K562 (cell line): ENCODE data around the gene JDP2. TPM values are rescaled to one million over a fixed set of nuclear protein-coding genes. Genes with fewer than 3 reads are reported as not detected.

Experiments used
- ATAC-seq: fragments of 200-7000 bp; cut with Tn5 transposase; 3 replicates; pipeline ENCODE4 v1.9.1; 2020; ENCODE audit warnings: moderate library complexity
- BruUV-seq: library from RNA; stranded (reverse); fragments of 400-500 nt; replicated peaks from 2 replicates; lab custom pipeline; 2021; lab: Mats Ljungman, UMichigan
- CTCF ChIA-PET: fragments of 300-600 bp; formaldehyde crosslinking; extraction: SDS; loops from one replicate; lab custom pipeline; 2021; ENCODE audit warnings: low intra/inter-chr PET ratio; lab: Yijun Ruan, JAX
- POLR2A ChIA-PET: fragments of 300-600, 350-650 bp; sonication (Branson Sonifier 250); formaldehyde crosslinking; extraction: SDS; loops from one replicate; lab custom pipeline; 2021; ENCODE audit warnings: antibody characterized with exemption, inconsistent platforms; lab: Yijun Ruan, JAX
- DNase-seq, 4 experiments: peaks; one replicate each; pipeline versions ENCODE4 v3.0.0 to v3.0.0-alpha.2; 2011 to 2018; ENCODE audit warnings: low spot score in 3 of 4, mixed read lengths in 3 of 4; ENCODE audit errors: extremely low read depth in 1 of 4
- FAIRE-seq: peaks from 2 replicates; lab custom pipeline; 2011; peaks lifted over from hg19 to GRCh38; lab: Jason Lieb, UNC
- H2AFZ ChIP-seq: 2 replicates; pipeline ENCODE4 v1.6.0; 2011; ENCODE audit warnings: low read depth, low read length, control low read depth, inconsistent platforms
- H3K27ac ChIP-seq: fragments of 200-600 bp; 3 replicates; pipeline ENCODE4 v1.8.0; 2011; ENCODE audit warnings: low read depth, mild to moderate bottlenecking, control low read depth, inconsistent platforms, low read length, moderate library complexity, mixed read lengths; ENCODE audit errors: extremely low read depth
- H3K27me3 ChIP-seq, 2 experiments: fragments of 300-600 bp in 1 of 2; 2 replicates in 1 of 2; 3 replicates in 1 of 2; pipeline versions ENCODE4 v1.6.0 to v1.8.0; 2011; ENCODE audit warnings: inconsistent platforms in 2 of 2, low read length in 2 of 2, mild to moderate bottlenecking in 1 of 2, mixed read lengths in 1 of 2, moderate library complexity in 1 of 2; ENCODE audit not compliant: control insufficient read depth in 2 of 2, insufficient read depth in 2 of 2
- H3K36me3 ChIP-seq: fragments of 300-600 bp; 3 replicates; pipeline ENCODE4 v1.8.0; 2011; ENCODE audit warnings: mild to moderate bottlenecking, low read length, inconsistent platforms; ENCODE audit not compliant: control insufficient read depth, insufficient read depth
- H3K4me1 ChIP-seq, 2 experiments: fragments of 200-600 bp in 1 of 2; replicated peaks in 1 of 2; 2 replicates in 1 of 2; 3 replicates in 1 of 2; pipeline versions ENCODE4 v1.5.1 to v1.8.0; 2011; ENCODE audit warnings: inconsistent platforms in 2 of 2, low read length in 2 of 2, mild to moderate bottlenecking in 1 of 2, mixed read lengths in 1 of 2, moderate library complexity in 1 of 2; ENCODE audit not compliant: control insufficient read depth in 2 of 2, insufficient read depth in 2 of 2
- H3K4me2 ChIP-seq: 2 replicates; pipeline ENCODE4 v1.6.1; 2011; ENCODE audit warnings: low read length, control low read depth, inconsistent platforms, mixed read lengths; ENCODE audit not compliant: insufficient read depth
- H3K4me3 ChIP-seq: fragments of 200-600 bp; sonication (generic), shearing (Covaris generic); 2 replicates; pipeline ENCODE4 v1.5.1; 2016; ENCODE audit warnings: control low read depth, inconsistent platforms
- H3K79me2 ChIP-seq: fragments of 200-600 bp; 3 replicates; pipeline ENCODE4 v1.8.0; 2011; ENCODE audit warnings: low read length, inconsistent platforms; ENCODE audit not compliant: control insufficient read depth, insufficient read depth
- H3K9ac ChIP-seq, 2 experiments: 2 replicates each; pipeline versions ENCODE4 v1.6.0 to v1.6.1; 2011; ENCODE audit warnings: low read depth in 2 of 2, low read length in 2 of 2, control low read depth in 1 of 2, inconsistent platforms in 1 of 2, mild to moderate bottlenecking in 1 of 2, mixed read lengths in 1 of 2; ENCODE audit not compliant: insufficient read depth in 1 of 2
- H3K9me1 ChIP-seq: one replicate; pipeline ENCODE4 v1.6.0; 2011; ENCODE audit warnings: inconsistent platforms, mild to moderate bottlenecking, low read length, moderate library complexity; ENCODE audit not compliant: control insufficient read depth, insufficient read depth
- H3K9me3 ChIP-seq: replicated peaks from 2 replicates; pipeline ENCODE4 v1.5.1; 2011; ENCODE audit warnings: low read depth, low read length, inconsistent platforms; ENCODE audit not compliant: control insufficient read depth, insufficient read depth
- H4K20me1 ChIP-seq: replicated peaks from 2 replicates; pipeline ENCODE4 v1.6.1; 2011; ENCODE audit warnings: low read length, inconsistent platforms, mixed read lengths; ENCODE audit not compliant: control insufficient read depth, insufficient read depth
- CHD4 ChIP-seq: fragments of 200-600 bp; sonication (generic); IDR thresholded peaks from 3 replicates; pipeline ENCODE4 v1.6.1; 2012; ENCODE audit warnings: low read depth, mild to moderate bottlenecking, mixed read lengths, low read length, inconsistent platforms; ENCODE audit not compliant: insufficient read depth, insufficient replicate concordance, poor library complexity, severe bottlenecking
- HNRNPH1 ChIP-seq: fragments of 200-400 bp; formaldehyde crosslinking; optimal IDR thresholded peaks from 2 replicates; pipeline ENCODE3; 2017; ENCODE audit warnings: low read depth, mild to moderate bottlenecking, low read length, moderate library complexity
- KLF16 ChIP-seq: IDR thresholded peaks from 2 replicates; pipeline ENCODE4 v1.6.1; 2016; ENCODE audit warnings: antibody characterized with exemption
- L3MBTL2 ChIP-seq: fragments of 450-650 bp; IDR thresholded peaks from 2 replicates; pipeline ENCODE4 v1.6.1; 2016; ENCODE audit warnings: mild to moderate bottlenecking, moderate library complexity
- PHTF2 ChIP-seq: fragments of 250-450 bp; sonication (Bioruptor Pico); IDR thresholded peaks from 2 replicates; pipeline ENCODE4 v1.5.0; 2021; ENCODE audit warnings: mild to moderate bottlenecking
- ZNF347 ChIP-seq: fragments of 450-650 bp; formaldehyde crosslinking; IDR thresholded peaks from 2 replicates; pipeline ENCODE4 v1.4.0; 2020; ENCODE audit warnings: low read depth, mild to moderate bottlenecking, moderate library complexity
- WGBS: fragments of 100-300 bp; shearing (Covaris generic); methylation state at CpG from one replicate; pipeline ENCODE4 v1.1.6; 2016; ENCODE audit warnings: low coverage, mixed read lengths; ENCODE audit not compliant: insufficient coverage; ENCODE audit errors: missing lambda C conversion rate; 5-methylcytosine and 5-hydroxymethylcytosine counted together
- in situ Hi-C: fragments of 300-500 bp; cut with MboI; formaldehyde crosslinking; loops from 4 replicates; pipeline ENCODE4 v1.15.0; 2018; ENCODE audit warnings: inconsistent platforms, mixed read lengths
- intact Hi-C: fragments of 100-400 bp; cut with micrococcal nuclease; formaldehyde crosslinking; loops from 2 replicates; pipeline ENCODE4 v1.14.2; 2022
- polyA plus RNA-seq, 8 experiments: library from polyadenylated mRNA; depleted of rRNA in 4 of 8; stranded (reverse) in 5 of 8; unstranded in 3 of 8; fragments of >200 nt; fragmentation: Nextera tagmentation in 2 of 8; fragmentation: Illumina TruSeq in 1 of 8; extraction: Ambion mirVana in 2 of 8; extraction: Trizol in 1 of 8; gene quantifications; 2 replicates each; pipeline versions ENCODE4 v1.2.1 to v1.2.3, GENCODE V29; 2011 to 2014; ENCODE audit warnings: inconsistent platforms in 1 of 8, missing spikeins in 1 of 8
- total RNA-seq, 7 experiments: library from RNA; depleted of rRNA in 6 of 7; stranded (reverse); fragments of >200 nt in 6 of 7; fragmentation: Illumina TruSeq in 2 of 7; extraction: Trizol in 2 of 7; gene quantifications; 2 replicates each; pipeline versions ENCODE4 v1.2.1 to v1.2.3, GENCODE V29; 2011 to 2021; ENCODE audit warnings: low replicate concordance in 1 of 7
- TF ChIP-seq, protein P1 (sequence below): fragments of 450-650 bp; formaldehyde crosslinking; IDR thresholded peaks from 2 replicates; pipeline ENCODE4 v1.4.0; 2020; ENCODE audit warnings: mild to moderate bottlenecking

JDP2 gene
- total and polyA plus RNA-seq, 9 of the 15 experiments (the other 6 are each of a cell fraction or from before 2014, with no cell fraction given), result 0.27 to 13.8 (median 3.1) TPM

DNA sequence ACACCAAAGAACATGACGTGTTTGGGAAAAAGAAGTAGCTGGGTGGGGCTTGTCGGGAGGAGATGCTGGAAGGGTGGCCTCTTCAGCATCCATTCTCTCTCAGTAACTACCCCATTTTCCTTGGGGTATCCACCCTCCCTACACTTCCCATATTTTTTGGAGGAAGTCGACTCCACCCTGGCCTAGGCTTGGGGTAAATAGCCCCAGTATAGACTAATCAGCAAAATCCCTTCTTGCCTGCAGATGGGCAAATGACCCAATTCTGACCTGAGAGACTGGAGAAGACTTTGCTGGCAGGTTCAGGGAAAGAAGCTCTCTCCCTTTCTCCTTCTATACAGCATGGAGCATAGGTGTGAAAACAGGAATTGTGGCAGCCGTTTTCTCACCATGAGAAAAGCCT is 28.5 kb upstream of the JDP2 start:
- FAIRE-seq, result no peak
- Histone ChIP-seq H3K27me3 (peaks cover 6 to 19% of the 10 kb centered on the region in 2 experiments; a peak in 4 of 5 replicates), H3K27ac (no peak overlapping the region), H2AFZ (no peak overlapping the region), H3K4me1 (peaks cover 0 to 4% of the 10 kb centered on the region in 2 experiments; a peak in 2 of 5 replicates), H3K9me3 (0 out of 2 replicates have a peak, but pooled peaks cover 2% of the 10 kb centered on the region), H3K4me2 (no peak overlapping the region), H4K20me1 (no peaks in the 10 kb centered on the region), H3K36me3 (no peaks in the 10 kb centered on the region), H3K9me1 (no peaks in the 10 kb centered on the region), H3K9ac (no peak overlapping the region), H3K79me2 (no peaks in the 10 kb centered on the region), H3K4me3 (no peak overlapping the region)
- ATAC-seq, result no peak
- ChIA-PET POLR2A (interaction anchor here (1.3 kb wide), 1 partner anchor 11 kb away, joined by 4 read pairs; no protein-coding TSS in a partner anchor), CTCF (no interaction called here)
- in situ Hi-C loops, result no loop called here
- WGBS, result 5% methylated on average over 3 of the region's 4 CpGs
- no peak for DNase-seq
- BruUV-seq, result no TSS peak
- intact Hi-C loops, result no loop called here
- no peak for TF ChIP-seq ZNF347
- no peak for TF ChIP-seq KLF16
- TF ChIP-seq PHTF2 (CRISPR knock-in tag), result no peak
- no peak for TF ChIP-seq CHD4
- no peak for TF ChIP-seq L3MBTL2
- TF ChIP-seq, protein P1, sequence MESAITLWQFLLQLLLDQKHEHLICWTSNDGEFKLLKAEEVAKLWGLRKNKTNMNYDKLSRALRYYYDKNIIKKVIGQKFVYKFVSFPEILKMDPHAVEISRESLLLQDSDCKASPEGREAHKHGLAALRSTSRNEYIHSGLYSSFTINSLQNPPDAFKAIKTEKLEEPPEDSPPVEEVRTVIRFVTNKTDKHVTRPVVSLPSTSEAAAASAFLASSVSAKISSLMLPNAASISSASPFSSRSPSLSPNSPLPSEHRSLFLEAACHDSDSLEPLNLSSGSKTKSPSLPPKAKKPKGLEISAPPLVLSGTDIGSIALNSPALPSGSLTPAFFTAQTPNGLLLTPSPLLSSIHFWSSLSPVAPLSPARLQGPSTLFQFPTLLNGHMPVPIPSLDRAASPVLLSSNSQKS (CRISPR knock-in tag), result no peak
- TF ChIP-seq HNRNPH1, result no peak
